NCI-H345 treated with DMSO at 0.1 percent for 48 hours (cell line): ENCODE measurements around the gene SLC6A6.
"Not testable (repeated sequence)": the region's sequence is repeated elsewhere in the genome, so short reads cannot be mapped to it uniquely, and the experiment has no call there.

Experiments used
- DNase-seq: peaks from one replicate; lab custom pipeline; 2025; ENCODE audit not compliant: unreplicated experiment; lab: John Stamatoyannopoulos, UW

SLC6A6 gene

GRCh38 chr3:14397531-14397930, 4.9 kb upstream of the SLC6A6 start:
- no peak for DNase-seq

GRCh38 chr3:14397940-14398796, 4.2 kb upstream of the SLC6A6 start:
- DNase-seq, result no peak

- DNase-seq, result no peak
Measured at GRCh38 chr3:14398797-14399106, 3.7 kb upstream of the SLC6A6 start.

DNA sequence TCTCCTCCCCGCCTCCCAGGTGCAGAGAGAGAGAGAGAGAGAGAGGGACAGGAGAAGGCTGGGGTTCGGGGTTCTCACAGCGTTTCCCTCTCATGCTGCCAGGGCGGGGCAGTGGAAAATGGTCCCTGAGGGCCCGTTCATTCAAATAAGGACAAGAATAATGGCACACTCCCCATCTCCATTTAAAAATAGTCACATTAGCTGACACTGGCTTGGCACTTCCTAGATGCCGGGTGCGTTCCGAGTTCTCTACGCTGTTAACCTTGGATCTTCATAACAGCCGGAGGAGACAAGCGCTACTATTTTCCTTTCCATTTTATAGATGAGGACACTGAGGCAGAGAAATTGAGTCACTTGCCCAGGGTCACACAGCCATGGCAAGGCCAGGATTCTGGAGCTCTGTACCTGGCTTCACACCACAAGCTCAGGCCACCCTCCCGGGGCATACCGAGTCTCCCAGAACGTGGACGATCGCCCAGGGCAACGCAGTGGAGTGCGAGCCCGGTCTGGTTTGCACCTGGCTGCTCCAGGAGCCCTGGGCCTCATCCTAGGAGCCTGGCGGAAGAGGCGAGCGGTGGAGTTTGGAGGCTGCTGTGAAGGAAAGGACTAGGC, 608 bp upstream of the SLC6A6 start:
- DNase-seq, result no peak

- DNase-seq, result no peak
Measured at GRCh38 chr3:14403619-14404155, 1.3 kb downstream of the SLC6A6 start.

GRCh38 chr3:14404186-14404585, 1.8 kb downstream of the SLC6A6 start:
- DNase-seq, result no peak

DNA sequence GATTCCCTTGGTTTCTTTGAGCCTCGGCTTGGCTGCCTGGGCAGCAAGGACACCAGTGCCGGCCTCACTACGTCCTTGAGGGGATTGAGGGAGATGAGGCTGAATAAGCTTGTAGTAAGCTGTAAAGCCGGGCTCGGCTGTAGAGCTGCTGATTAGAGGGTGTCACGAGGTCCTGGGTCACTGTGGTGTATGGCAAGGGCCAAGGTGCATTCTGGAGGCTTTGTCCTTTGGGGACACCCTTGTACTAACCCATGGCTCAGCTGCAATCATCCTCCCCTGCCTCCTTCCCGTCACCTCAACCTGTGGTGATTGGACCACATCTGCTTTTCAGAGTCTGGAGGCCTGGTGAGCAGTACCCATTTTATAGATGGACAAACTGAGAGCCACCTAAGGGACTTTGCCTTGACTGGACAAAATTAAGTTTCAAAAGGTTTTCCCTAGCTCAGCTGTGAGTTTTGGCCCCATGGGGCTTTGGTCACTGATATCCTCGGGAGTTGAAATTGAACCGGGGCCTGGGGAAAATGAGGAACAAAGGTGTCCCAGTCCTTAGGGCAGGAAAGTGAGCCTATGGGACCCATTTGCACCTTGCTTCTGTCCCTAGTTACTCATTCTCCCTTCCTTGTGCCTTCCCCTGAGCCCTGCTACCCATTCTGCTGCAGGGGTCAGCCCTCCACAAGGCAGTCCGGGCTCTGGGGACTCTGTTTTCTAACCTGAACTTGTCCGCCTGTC, 2.4 kb downstream of the SLC6A6 start:
- DNase-seq, result no peak

GRCh38 chr3:14405360-14406238, 3.2 kb downstream of the SLC6A6 start:
- no peak for DNase-seq

DNA sequence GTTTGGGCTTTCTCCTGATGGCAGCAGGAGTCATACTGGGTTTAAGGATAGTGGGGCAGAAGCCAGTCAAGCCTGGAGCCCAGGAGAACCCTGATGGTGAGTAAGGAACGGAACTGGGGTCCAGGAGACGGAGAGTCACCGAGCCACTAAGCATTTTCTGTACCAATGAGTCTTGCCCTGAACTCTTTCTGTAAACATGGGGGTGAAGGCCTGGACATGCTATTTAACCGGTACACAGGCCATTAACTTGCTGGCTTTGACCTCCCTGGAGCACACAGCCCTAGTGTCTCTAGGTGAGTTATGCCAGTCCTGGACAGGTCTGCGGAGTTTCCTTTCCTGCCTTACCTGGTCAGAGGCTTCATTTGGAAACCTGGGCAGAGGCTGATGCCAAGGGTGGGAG, 3.9 kb downstream of the SLC6A6 start:
- no peak for DNase-seq

- DNase-seq, result no peak
Measured at GRCh38 chr3:14406766-14407165, 4.4 kb downstream of the SLC6A6 start.

GRCh38 chr3:14407203-14407602, 4.8 kb downstream of the SLC6A6 start:
- DNase-seq, result no peak

DNA sequence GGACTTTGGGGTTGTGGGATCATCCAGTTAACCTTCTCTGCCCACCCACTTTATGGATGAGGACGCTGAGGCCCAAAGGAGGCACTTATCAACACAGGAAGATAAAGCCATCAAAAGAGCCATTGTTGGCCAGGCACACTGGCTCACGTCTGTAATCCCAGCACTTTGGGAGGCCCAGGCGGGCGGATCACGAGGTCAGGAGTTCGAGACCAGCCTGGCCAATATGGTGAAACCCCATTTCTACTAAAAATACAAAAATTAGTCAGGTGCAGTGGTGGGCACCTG, 7.3 kb downstream of the SLC6A6 start:
- DNase-seq, result not testable (repeated sequence)

GRCh38 chr3:14410106-14410502, 7.7 kb downstream of the SLC6A6 start:
- no peak for DNase-seq

DNA sequence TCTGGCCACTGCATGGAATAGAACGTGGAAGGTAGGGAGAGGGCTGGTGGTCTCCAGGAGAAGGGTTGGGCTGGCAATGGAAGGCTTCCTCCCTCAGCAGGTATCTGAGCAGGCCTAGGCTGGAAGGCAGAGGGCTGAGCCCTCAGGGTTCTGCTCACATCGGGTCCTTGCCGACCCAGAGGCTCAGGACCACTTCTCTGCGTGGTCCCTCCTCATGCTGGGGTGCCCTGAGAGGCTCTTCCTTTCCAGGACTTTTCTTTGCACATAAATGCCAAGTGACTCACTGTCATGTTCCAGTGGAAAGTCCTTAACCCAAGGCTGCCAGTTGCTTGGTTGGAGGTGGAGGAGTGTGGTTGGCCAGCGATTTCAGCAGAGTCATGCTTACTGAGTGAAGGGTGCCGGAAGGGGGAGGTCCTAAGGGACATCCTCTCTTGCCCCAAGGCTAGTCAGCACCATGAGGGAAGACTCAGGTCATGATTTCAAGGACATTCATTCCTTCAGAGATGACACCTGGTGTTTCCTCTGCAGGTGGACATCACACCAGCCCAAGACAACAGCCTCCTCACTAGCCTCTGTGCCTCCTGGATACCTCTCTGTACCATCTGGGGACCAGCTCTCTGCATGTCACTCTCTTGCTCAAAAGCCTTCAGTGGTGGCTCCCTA, 8.2 kb downstream of the SLC6A6 start:
- no peak for DNase-seq

DNA sequence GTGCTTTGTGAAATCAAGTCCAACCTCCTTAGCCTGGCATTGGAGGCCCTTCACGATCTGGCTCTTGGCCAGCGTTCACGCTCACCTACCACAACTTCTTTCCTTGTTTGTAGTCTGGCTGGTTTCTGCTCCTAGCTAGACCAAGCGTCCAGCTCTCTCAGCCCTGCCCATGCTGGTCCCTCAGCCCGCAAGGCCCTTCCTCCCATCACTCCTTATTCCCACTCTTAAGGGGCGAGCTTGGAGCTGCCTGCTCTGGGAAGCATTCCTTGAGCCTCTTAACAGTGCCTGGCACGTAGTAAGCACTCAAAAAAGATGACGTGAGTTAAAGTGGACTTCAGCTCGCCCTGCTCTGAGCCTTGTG, 8.7 kb downstream of the SLC6A6 start:
- DNase-seq, result no peak

DNA sequence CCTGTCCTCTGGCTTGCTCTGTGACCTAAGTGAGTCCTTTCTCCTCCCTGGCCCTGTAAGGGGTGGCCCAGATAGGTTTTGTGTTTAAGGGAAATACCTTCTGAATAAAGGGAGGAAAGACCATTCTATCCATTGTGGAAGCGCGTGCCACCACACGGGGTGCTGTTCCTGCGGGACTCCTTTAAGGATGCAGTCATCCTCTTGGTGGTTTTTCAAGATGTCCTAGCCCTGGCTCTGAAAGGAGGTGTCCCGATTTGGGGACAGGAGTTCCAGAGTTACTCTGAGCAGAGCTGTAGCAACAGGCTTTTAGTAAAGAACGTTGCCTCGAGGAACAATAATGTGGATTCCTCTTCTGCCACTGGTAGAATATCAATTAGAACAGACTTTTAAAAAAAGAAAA, 9.6 kb downstream of the SLC6A6 start:
- no peak for DNase-seq

DNA sequence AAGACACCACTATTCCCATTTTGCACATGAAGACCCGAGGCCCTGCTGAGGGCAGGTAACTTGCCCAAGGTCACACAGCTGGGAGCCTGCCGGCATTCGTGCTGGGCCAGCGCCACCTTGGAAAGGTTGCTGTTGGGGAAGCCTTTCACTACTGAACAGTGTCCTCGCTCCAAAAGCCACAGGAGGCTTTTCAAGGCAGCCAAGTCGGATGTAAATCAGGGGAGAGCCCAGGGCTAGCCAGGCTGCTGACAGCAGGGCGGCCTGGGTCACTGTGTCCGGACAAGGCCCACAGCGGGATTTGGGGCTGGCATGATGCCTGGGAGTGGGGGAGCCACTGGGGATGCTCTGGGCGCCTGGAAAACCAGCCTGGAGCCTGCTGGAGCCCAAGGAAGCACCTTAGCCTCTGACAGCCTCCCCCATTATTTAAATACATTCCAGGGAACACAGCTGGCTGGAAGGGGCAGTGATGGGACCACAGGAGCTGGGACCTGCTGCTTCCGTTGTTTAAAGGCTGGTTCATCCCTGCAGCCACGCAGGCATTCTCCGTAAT, 10.5 kb downstream of the SLC6A6 start:
- DNase-seq, result no peak

DNA sequence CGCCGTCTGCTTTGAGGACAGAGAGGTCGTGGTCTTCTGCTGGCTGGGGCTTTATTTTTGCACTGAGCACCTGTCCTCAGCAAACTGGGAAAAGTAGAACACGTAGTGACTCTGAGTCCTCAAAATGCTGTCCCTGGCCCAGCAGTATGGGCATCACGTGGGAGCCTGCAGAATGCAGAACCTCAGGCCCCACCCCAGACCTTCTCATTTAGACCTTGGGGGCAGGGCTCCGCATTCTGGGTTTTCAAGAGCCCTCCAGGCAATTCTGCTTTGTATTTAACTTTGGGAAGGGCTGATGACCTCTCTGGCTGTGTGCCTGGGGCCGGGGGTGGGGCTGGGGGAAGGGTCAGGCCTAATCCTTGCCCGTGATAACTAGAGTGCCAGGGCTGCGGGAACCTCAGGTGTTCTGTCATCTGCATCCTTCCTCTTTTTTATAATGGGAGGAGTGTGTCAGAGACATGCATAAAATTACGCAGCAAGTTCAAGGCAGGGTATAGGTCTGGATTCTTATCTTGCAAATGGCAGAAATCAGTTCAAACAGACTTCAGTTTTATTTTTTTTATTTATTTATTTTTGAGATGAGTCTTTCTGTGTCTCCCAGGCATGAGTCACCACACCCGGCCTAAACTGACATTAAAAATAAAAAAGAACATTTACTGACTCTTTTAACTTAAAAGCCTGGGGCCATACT, 11.1 kb downstream of the SLC6A6 start:
- no peak for DNase-seq

- no peak for DNase-seq
Measured at GRCh38 chr3:14414846-14415464, 12.5 kb downstream of the SLC6A6 start.
